Activated CD4-positive, alpha-beta T cell treated with anti-CD3 and anti-CD28 coated beads for 36 hours (primary cell): ENCODE results near the gene MACROD2. TPM values are rescaled to one million over a fixed set of nuclear protein-coding genes. Genes with fewer than 3 reads are reported as not detected.
A peak's percentile ranks its signal among the peaks of the same experiment; 100 is the strongest.

Source experiments
- ATAC-seq: fragments of 200-7000 bp; cut with Tn5 transposase; one replicate; pipeline ENCODE4 v1.10.0; 2021; ENCODE audit warnings: mild to moderate bottlenecking, moderate library complexity
- CTCF ChIA-PET: fragments of 350-600 bp; sonication (Branson Sonifier 250); formaldehyde crosslinking; loops from one replicate; lab custom pipeline; 2021; ENCODE audit warnings: antibody characterized with exemption; lab: Charles Lee
- POLR2A ChIA-PET: fragments of 350-600 bp; sonication (Branson Sonifier 250); formaldehyde crosslinking; loops from one replicate; lab custom pipeline; 2021; ENCODE audit warnings: antibody characterized with exemption, inconsistent platforms; lab: Charles Lee
- DNase-seq: peaks from one replicate; pipeline ENCODE4 v3.0.0-alpha.2; 2020
- H3K27ac Mint-ChIP-seq: one replicate; pipeline ENCODE4 v1.8.0; 2021; ENCODE audit warnings: mixed read lengths
- H3K27me3 Mint-ChIP-seq: one replicate; pipeline ENCODE4 v1.8.0; 2021; ENCODE audit warnings: mixed read lengths
- H3K36me3 Mint-ChIP-seq: one replicate; pipeline ENCODE4 v1.8.0; 2021; ENCODE audit warnings: low read depth, mixed read lengths
- H3K4me1 Mint-ChIP-seq: one replicate; pipeline ENCODE4 v1.8.0; 2021; ENCODE audit warnings: mixed read lengths
- H3K4me3 Mint-ChIP-seq: one replicate; pipeline ENCODE4 v1.8.0; 2021; ENCODE audit warnings: mild to moderate bottlenecking, moderate library complexity, mixed read lengths
- H3K9me3 Mint-ChIP-seq: one replicate; pipeline ENCODE4 v1.8.0; 2021; ENCODE audit warnings: low read depth, mixed read lengths
- intact Hi-C, 2 experiments: fragments of 100-400 bp; cut with DNase I in 1 of 2; cut with micrococcal nuclease in 1 of 2; formaldehyde crosslinking; loops; one replicate each; pipeline versions ENCODE4 v1.14.2 to v1.15.1; 2022 to 2024; cut with DNase I, micrococcal nuclease
- total RNA-seq, 2 experiments: library from RNA; stranded (reverse); gene quantifications; one replicate each; pipeline ENCODE4 v1.2.3, GENCODE V29; 2021

Gene MACROD2
- total RNA-seq, 2 experiments from 2014 or later = not detected

GRCh38 chr20:15220778-15221565 is 1225.7 kb downstream of the MACROD2 start:
- Mint-ChIP-seq H3K4me3 (no peak overlapping the region), H3K27me3 (no peaks in the 10 kb centered on the region), H3K36me3 (no peaks in the 10 kb centered on the region), H3K9me3 (peaks cover 8% of the 10 kb centered on the region), H3K4me1 (no peaks in the 10 kb centered on the region), H3K27ac (no peak overlapping the region)
- ChIA-PET CTCF (no interaction called here), POLR2A (no interaction called here)
- DNase-seq (no peak), ATAC-seq (no peak)
- intact Hi-C loops = no loop called here

GRCh38 chr20:15222502-15223330 is 1227.4 kb downstream of the MACROD2 start:
- Mint-ChIP-seq H3K36me3 (no peaks in the 10 kb centered on the region), H3K4me3 (no peak overlapping the region), H3K27me3 (no peaks in the 10 kb centered on the region), H3K4me1 (no peaks in the 10 kb centered on the region), H3K9me3 (peaks cover 5% of the 10 kb centered on the region), H3K27ac (no peak overlapping the region)
- DNase-seq (no peak), ATAC-seq (no peak)
- ChIA-PET POLR2A (no interaction called here), CTCF (no interaction called here)
- intact Hi-C loops = no loop called here

GRCh38 chr20:15224199-15224598 is 1228.9 kb downstream of the MACROD2 start:
- ChIA-PET POLR2A (no interaction called here), CTCF (no interaction called here)
- DNase-seq (no peak), ATAC-seq (no peak)
- H3K9me3 Mint-ChIP-seq = peaks cover 2% of the 10 kb centered on the region
- H3K27me3 Mint-ChIP-seq = no peaks in the 10 kb centered on the region
- intact Hi-C loops = no loop called here
- H3K36me3 Mint-ChIP-seq = no peaks in the 10 kb centered on the region
- H3K27ac Mint-ChIP-seq = no peak overlapping the region
- H3K4me1 Mint-ChIP-seq = no peaks in the 10 kb centered on the region
- no peak overlapping the region for H3K4me3 Mint-ChIP-seq

GRCh38 chr20:15227102-15227501 is 1231.8 kb downstream of the MACROD2 start:
- Mint-ChIP-seq H3K4me3 (no peak overlapping the region), H3K36me3 (no peaks in the 10 kb centered on the region), H3K27ac (no peak overlapping the region), H3K27me3 (no peaks in the 10 kb centered on the region), H3K4me1 (no peaks in the 10 kb centered on the region), H3K9me3 (peaks cover 4% of the 10 kb centered on the region)
- ChIA-PET POLR2A (no interaction called here), CTCF (no interaction called here)
- DNase-seq (no peak), ATAC-seq (no peak)
- intact Hi-C loops = no loop called here

GRCh38 chr20:15232243-15232642 is 1236.9 kb downstream of the MACROD2 start:
- DNase-seq (no peak), ATAC-seq (no peak)
- H3K4me3 Mint-ChIP-seq = no peak overlapping the region
- H3K9me3 Mint-ChIP-seq = peaks cover 2% of the 10 kb centered on the region
- no peaks in the 10 kb centered on the region for H3K4me1 Mint-ChIP-seq
- H3K27ac Mint-ChIP-seq = no peak overlapping the region
- ChIA-PET POLR2A (no interaction called here), CTCF (no interaction called here)
- no peaks in the 10 kb centered on the region for H3K36me3 Mint-ChIP-seq
- no peaks in the 10 kb centered on the region for H3K27me3 Mint-ChIP-seq
- intact Hi-C loops = no loop called here

GRCh38 chr20:15235471-15236198 is 1240.3 kb downstream of the MACROD2 start:
- ATAC-seq (no peak), DNase-seq (no peak)
- intact Hi-C loops = no loop called here
- Mint-ChIP-seq H3K27ac (no peak overlapping the region), H3K27me3 (no peaks in the 10 kb centered on the region), H3K4me3 (no peak overlapping the region), H3K9me3 (peaks cover 4% of the 10 kb centered on the region), H3K4me1 (no peaks in the 10 kb centered on the region), H3K36me3 (no peaks in the 10 kb centered on the region)
- ChIA-PET POLR2A (no interaction called here), CTCF (no interaction called here)

- H3K4me3 Mint-ChIP-seq = no peak overlapping the region
- POLR2A ChIA-PET = no interaction called here
- intact Hi-C loops = no loop called here
- no peaks in the 10 kb centered on the region for H3K36me3 Mint-ChIP-seq
- CTCF ChIA-PET = no interaction called here
- H3K9me3 Mint-ChIP-seq = peaks cover 4% of the 10 kb centered on the region
- H3K27ac Mint-ChIP-seq = no peak overlapping the region
- no peaks in the 10 kb centered on the region for H3K4me1 Mint-ChIP-seq
- peak; percentile 35 for DNase-seq
- no peak for ATAC-seq
- no peaks in the 10 kb centered on the region for H3K27me3 Mint-ChIP-seq
Measured at GRCh38 chr20:15236812-15237211, 1241.5 kb downstream of the MACROD2 start.

GRCh38 chr20:15239542-15240206 is 1244.4 kb downstream of the MACROD2 start:
- H3K4me1 Mint-ChIP-seq = no peaks in the 10 kb centered on the region
- ATAC-seq = no peak
- POLR2A ChIA-PET = no interaction called here

GRCh38 chr20:15240801-15241200 is 1245.5 kb downstream of the MACROD2 start:
- no peaks in the 10 kb centered on the region for H3K36me3 Mint-ChIP-seq
- POLR2A ChIA-PET = no interaction called here

More at GRCh38 chr20:15239542-15240206, 1244.4 kb downstream of the MACROD2 start:
- Mint-ChIP-seq H3K4me3 (no peak overlapping the region), H3K27me3 (no peaks in the 10 kb centered on the region), H3K27ac (no peak overlapping the region), H3K9me3 (peaks cover 2% of the 10 kb centered on the region), H3K36me3 (no peaks in the 10 kb centered on the region)
- CTCF ChIA-PET = interaction anchor here (0.6 to 1.1 kb wide), 2 partner anchors 15 to 424 kb away, joined by 3 to 4 read pairs; no protein-coding TSS in a partner anchor
- intact Hi-C loops = no loop called here
- no peak for DNase-seq

GRCh38 chr20:15241681-15242080 is 1246.4 kb downstream of the MACROD2 start:
- intact Hi-C loops = no loop called here
- ATAC-seq (no peak), DNase-seq (no peak)
- Mint-ChIP-seq H3K4me3 (no peak overlapping the region), H3K36me3 (no peaks in the 10 kb centered on the region), H3K27me3 (no peaks in the 10 kb centered on the region), H3K27ac (no peak overlapping the region), H3K4me1 (no peaks in the 10 kb centered on the region), H3K9me3 (peaks cover 2% of the 10 kb centered on the region)
- CTCF ChIA-PET = no interaction called here
- POLR2A ChIA-PET = no interaction called here

More at GRCh38 chr20:15240801-15241200, 1245.5 kb downstream of the MACROD2 start:
- intact Hi-C loops = no loop called here
- Mint-ChIP-seq H3K4me1 (no peaks in the 10 kb centered on the region), H3K9me3 (peaks cover 2% of the 10 kb centered on the region), H3K27me3 (no peaks in the 10 kb centered on the region), H3K4me3 (no peak overlapping the region), H3K27ac (no peak overlapping the region)
- no peak for DNase-seq
- CTCF ChIA-PET = no interaction called here
- ATAC-seq = no peak

GRCh38 chr20:15242773-15243172 is 1247.5 kb downstream of the MACROD2 start:
- CTCF ChIA-PET = interaction anchor here (1.3 kb wide), 1 partner anchor 13 kb away, joined by 3 read pairs; no protein-coding TSS in a partner anchor

More at GRCh38 chr20:15242773-15243172, 1247.5 kb downstream of the MACROD2 start:
- H3K36me3 Mint-ChIP-seq = no peaks in the 10 kb centered on the region
- H3K27ac Mint-ChIP-seq = no peak overlapping the region
- no peak for DNase-seq
- H3K4me3 Mint-ChIP-seq = no peak overlapping the region
- no peaks in the 10 kb centered on the region for H3K9me3 Mint-ChIP-seq
- POLR2A ChIA-PET = no interaction called here
- intact Hi-C loops = no loop called here
- H3K27me3 Mint-ChIP-seq = no peaks in the 10 kb centered on the region
- no peak for ATAC-seq
- no peaks in the 10 kb centered on the region for H3K4me1 Mint-ChIP-seq
